Erythroblast (primary cell): ENCODE measurements around the gene CUBN.

Experiments
- GATA1 ChIP-seq: IDR thresholded peaks from 2 replicates; pipeline ENCODE4 v1.6.1; 2011; ENCODE audit warnings: low read depth, mild to moderate bottlenecking, control low read depth, low read length, moderate library complexity
- POLR2A ChIP-seq: IDR thresholded peaks from 2 replicates; pipeline ENCODE4 v1.6.1; 2011; ENCODE audit warnings: mild to moderate bottlenecking, low read length

DNA sequence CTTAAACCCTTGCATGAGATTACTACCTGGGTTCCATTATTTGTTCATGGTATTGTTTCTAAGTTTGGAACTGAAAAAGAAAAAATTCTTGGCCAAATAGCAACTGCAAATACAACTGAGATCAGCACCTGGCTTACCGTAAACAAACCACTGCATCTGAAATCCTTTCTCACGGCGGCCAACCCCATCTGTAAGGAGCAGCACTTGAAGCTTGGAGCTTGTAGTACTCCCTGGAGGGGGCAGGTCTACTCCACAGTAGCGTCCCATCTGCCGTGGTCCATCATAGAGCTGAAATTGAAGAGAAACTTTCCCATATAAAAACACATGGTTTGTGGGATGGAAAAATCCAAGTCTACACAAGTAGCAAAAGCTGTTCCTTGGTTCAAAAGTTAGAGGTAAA is 109.9 kb downstream of the CUBN start:
- TF ChIP-seq POLR2A (no peak), GATA1 (no peak)
